GM20000 (cell line): Measurements from ENCODE around the gene ERCC6L.
"Not testable (repeated sequence)": the region's sequence is repeated elsewhere in the genome, so short reads cannot be mapped to it uniquely, and the experiment has no call there.

Source experiments
- DNase-seq: peaks from one replicate; pipeline ENCODE4 v3.0.0; 2012; ENCODE audit warnings: low spot score
- CTCF ChIP-seq: IDR thresholded peaks from 2 replicates; pipeline ENCODE4 v1.5.1; 2012; ENCODE audit warnings: mild to moderate bottlenecking, control low read depth; ENCODE audit errors: extremely low read depth, missing control alignments

Gene ERCC6L

GRCh38 chrX:72181178-72182125, 57.4 kb downstream of the ERCC6L start, which contains the start of gene PIN4:
TSS of gene PIN4 (plus strand) at chrX:72181757. CDS start at chrX:72181786, 29 bp downstream.
- no peak for TF ChIP-seq CTCF
- peak; percentile 84 for DNase-seq

GRCh38 chrX:72180539-72180938, 58.3 kb downstream of the ERCC6L start:
- no peak for DNase-seq
- TF ChIP-seq CTCF = no peak

- TF ChIP-seq CTCF = no peak
- DNase-seq = no peak
Measured at GRCh38 chrX:72176981-72177380, 61.8 kb downstream of the ERCC6L start.

- not testable (repeated sequence) for DNase-seq
Measured at GRCh38 chrX:72176289-72176688, 62.5 kb downstream of the ERCC6L start.

- no peak for DNase-seq
- TF ChIP-seq CTCF = no peak
Measured at GRCh38 chrX:72169008-72169728, 69.7 kb downstream of the ERCC6L start.

- no peak for DNase-seq
- TF ChIP-seq CTCF = no peak
Measured at GRCh38 chrX:72165551-72165950, 73.3 kb downstream of the ERCC6L start.

- no peak for TF ChIP-seq CTCF
- DNase-seq = no peak
Measured at GRCh38 chrX:72159769-72160168, 79.1 kb downstream of the ERCC6L start.

GRCh38 chrX:72158773-72159172, 80.1 kb downstream of the ERCC6L start:
- no peak for TF ChIP-seq CTCF
- no peak for DNase-seq
